Measurements from ENCODE around the gene PLB1.

Gene PLB1

GRCh38 chr2:28670856-28671255, 175.0 kb downstream of the PLB1 start:
- DNase-seq (ENCODE audit: low read depth in 1 of 2, low spot score in 1 of 2): no peak
- in situ Hi-C loops (cut with HindIII; ENCODE audit: low pct_unique_long_range_greater_than_20kb, low sequenced_read_pairs): no loop called here
- TF ChIP-seq JUND (IDR thresholded peaks at IDR 0.05; ENCODE audit: low read depth): no peak

GRCh38 chr2:28673338-28673737, 177.5 kb downstream of the PLB1 start:
- no peak for TF ChIP-seq JUND (IDR thresholded peaks at IDR 0.05; ENCODE audit: low read depth)
- in situ Hi-C loops (cut with HindIII; ENCODE audit: low pct_unique_long_range_greater_than_20kb, low sequenced_read_pairs): no loop called here
- DNase-seq (ENCODE audit: low read depth in 1 of 2, low spot score in 1 of 2): no peak

- no peak for DNase-seq (ENCODE audit: low read depth in 1 of 2, low spot score in 1 of 2)
- TF ChIP-seq JUND (IDR thresholded peaks at IDR 0.05; ENCODE audit: low read depth): no peak
- in situ Hi-C loops (cut with HindIII; ENCODE audit: low pct_unique_long_range_greater_than_20kb, low sequenced_read_pairs): no loop called here
Measured at GRCh38 chr2:28674062-28674712, 178.3 kb downstream of the PLB1 start.

GRCh38 chr2:28674713-28675068, 178.8 kb downstream of the PLB1 start:
- in situ Hi-C loops (cut with HindIII; ENCODE audit: low pct_unique_long_range_greater_than_20kb, low sequenced_read_pairs): no loop called here
- no peak for TF ChIP-seq JUND (IDR thresholded peaks at IDR 0.05; ENCODE audit: low read depth)
- DNase-seq (ENCODE audit: low read depth in 1 of 2, low spot score in 1 of 2): no peak

- no peak for DNase-seq (ENCODE audit: low read depth in 1 of 2, low spot score in 1 of 2)
- in situ Hi-C loops (cut with HindIII; ENCODE audit: low pct_unique_long_range_greater_than_20kb, low sequenced_read_pairs): no loop called here
- TF ChIP-seq JUND (IDR thresholded peaks at IDR 0.05; ENCODE audit: low read depth): no peak
Measured at GRCh38 chr2:28676152-28676835, 180.4 kb downstream of the PLB1 start.

- in situ Hi-C loops (cut with HindIII; ENCODE audit: low pct_unique_long_range_greater_than_20kb, low sequenced_read_pairs): no loop called here
- no peak for TF ChIP-seq JUND (IDR thresholded peaks at IDR 0.05; ENCODE audit: low read depth)
- no peak for DNase-seq (ENCODE audit: low read depth in 1 of 2, low spot score in 1 of 2)
Measured at GRCh38 chr2:28678175-28678855, 182.5 kb downstream of the PLB1 start.

- no peak for DNase-seq (ENCODE audit: low read depth in 1 of 2, low spot score in 1 of 2)
- no peak for TF ChIP-seq JUND (IDR thresholded peaks at IDR 0.05; ENCODE audit: low read depth)
- in situ Hi-C loops (cut with HindIII; ENCODE audit: low pct_unique_long_range_greater_than_20kb, low sequenced_read_pairs): no loop called here
Measured at GRCh38 chr2:28678944-28679343, 183.1 kb downstream of the PLB1 start.

- in situ Hi-C loops (cut with HindIII; ENCODE audit: low pct_unique_long_range_greater_than_20kb, low sequenced_read_pairs): no loop called here
- DNase-seq (ENCODE audit: low read depth in 1 of 2, low spot score in 1 of 2): no peak
- TF ChIP-seq JUND (IDR thresholded peaks at IDR 0.05; ENCODE audit: low read depth): no peak
Measured at GRCh38 chr2:28680657-28681056, 184.8 kb downstream of the PLB1 start.

GRCh38 chr2:28681158-28681571, 185.3 kb downstream of the PLB1 start:
- no peak for DNase-seq (ENCODE audit: low read depth in 1 of 2, low spot score in 1 of 2)
- in situ Hi-C loops (cut with HindIII; ENCODE audit: low pct_unique_long_range_greater_than_20kb, low sequenced_read_pairs): no loop called here
- TF ChIP-seq JUND (IDR thresholded peaks at IDR 0.05; ENCODE audit: low read depth): no peak

- in situ Hi-C loops (cut with HindIII; ENCODE audit: low pct_unique_long_range_greater_than_20kb, low sequenced_read_pairs): no loop called here
Measured at GRCh38 chr2:28681606-28682005, 185.7 kb downstream of the PLB1 start.

GRCh38 chr2:28683100-28683706, 187.3 kb downstream of the PLB1 start:
- no peak for TF ChIP-seq JUND (IDR thresholded peaks at IDR 0.05; ENCODE audit: low read depth)
- DNase-seq (ENCODE audit: low read depth in 1 of 2, low spot score in 1 of 2): peak; percentile 49 to 95
- in situ Hi-C loops (cut with HindIII; ENCODE audit: low pct_unique_long_range_greater_than_20kb, low sequenced_read_pairs): no loop called here

More at GRCh38 chr2:28681606-28682005, 185.7 kb downstream of the PLB1 start:
- DNase-seq (ENCODE audit: low read depth in 1 of 2, low spot score in 1 of 2): no peak
- no peak for TF ChIP-seq JUND (IDR thresholded peaks at IDR 0.05; ENCODE audit: low read depth)

GRCh38 chr2:28684142-28684858, 188.4 kb downstream of the PLB1 start:
- no peak for DNase-seq (ENCODE audit: low read depth in 1 of 2, low spot score in 1 of 2)
- TF ChIP-seq JUND (IDR thresholded peaks at IDR 0.05; ENCODE audit: low read depth): no peak
- in situ Hi-C loops (cut with HindIII; ENCODE audit: low pct_unique_long_range_greater_than_20kb, low sequenced_read_pairs): no loop called here
